Hepatocyte (in vitro differentiated cells): Measurements from ENCODE around the gene NDC1. TPM values are rescaled to one million over a fixed set of nuclear protein-coding genes. Genes with fewer than 3 reads are reported as not detected.

Source experiments
- DNase-seq: peaks from one replicate; pipeline ENCODE4 v3.0.0-alpha.2; 2016; ENCODE audit warnings: low spot score
- H2AFZ ChIP-seq: fragments of 200-600 bp; sonication (generic); 2 replicates; pipeline ENCODE4 v1.6.0; 2016; ENCODE audit warnings: antibody characterized with exemption, mild to moderate bottlenecking
- H3K27ac ChIP-seq: fragments of 200-600 bp; sonication (generic); 2 replicates; pipeline ENCODE4 v1.5.1; 2016; ENCODE audit warnings: mild to moderate bottlenecking
- H3K27me3 ChIP-seq: fragments of 200-600 bp; sonication (generic); 2 replicates; pipeline ENCODE4 v1.6.1; 2016
- H3K36me3 ChIP-seq: fragments of 200-600 bp; sonication (generic); replicated peaks from 2 replicates; pipeline ENCODE4 v1.5.1; 2016; ENCODE audit warnings: low read depth; ENCODE audit not compliant: insufficient read depth
- H3K4me1 ChIP-seq: fragments of 200-600 bp; sonication (generic); 2 replicates; pipeline ENCODE4 v1.5.1; 2016; ENCODE audit warnings: mild to moderate bottlenecking, moderate library complexity; ENCODE audit not compliant: insufficient read depth
- H3K4me2 ChIP-seq: fragments of 200-600 bp; sonication (generic); 2 replicates; pipeline ENCODE4 v1.6.0; 2016
- H3K4me3 ChIP-seq: fragments of 200-600 bp; sonication (generic); 2 replicates; pipeline ENCODE4 v1.5.1; 2016; ENCODE audit warnings: mild to moderate bottlenecking
- H3K79me2 ChIP-seq: fragments of 200-600 bp; sonication (generic); 2 replicates; pipeline ENCODE4 v1.6.0; 2017; ENCODE audit warnings: mild to moderate bottlenecking
- H3K9me2 ChIP-seq: fragments of 200-600 bp; sonication (generic); replicated peaks from 2 replicates; pipeline ENCODE4 v1.6.0; 2017; ENCODE audit warnings: mild to moderate bottlenecking; ENCODE audit not compliant: insufficient read depth
- H3K9me3 ChIP-seq: fragments of 200-600 bp; sonication (generic); 2 replicates; pipeline ENCODE4 v1.5.1; 2016; ENCODE audit warnings: low read depth, mild to moderate bottlenecking
- H4K20me1 ChIP-seq: fragments of 200-600 bp; sonication (generic); 2 replicates; pipeline ENCODE4 v1.6.0; 2016; ENCODE audit warnings: mild to moderate bottlenecking; ENCODE audit not compliant: insufficient read depth, poor library complexity, severe bottlenecking
- CTCF ChIP-seq: fragments of 200-600 bp; sonication (generic); IDR thresholded peaks from 2 replicates; pipeline ENCODE4 v1.5.1; 2016; ENCODE audit warnings: antibody characterized with exemption, mild to moderate bottlenecking; ENCODE audit not compliant: poor library complexity
- EZH2 ChIP-seq: fragments of 200-600 bp; sonication (generic); IDR thresholded peaks from 2 replicates; pipeline ENCODE4 v1.6.1; 2016; ENCODE audit warnings: antibody characterized with exemption, mild to moderate bottlenecking, borderline replicate concordance
- EZH2phosphoT487 ChIP-seq: fragments of 200-600 bp; sonication (generic); IDR thresholded peaks from one replicate; pipeline ENCODE4 v1.6.1; 2018; ENCODE audit warnings: antibody characterized with exemption, mild to moderate bottlenecking, low read depth, moderate library complexity; ENCODE audit not compliant: unreplicated experiment, severe bottlenecking
- WGBS: methylation state at CpG from one replicate; pipeline ENCODE4 v1.1.6; 2016; ENCODE audit warnings: low lambda C conversion rate; ENCODE audit errors: missing lambda C conversion rate; 5-methylcytosine and 5-hydroxymethylcytosine counted together
- polyA plus RNA-seq: library from polyadenylated mRNA; unstranded; fragments of >200 nt; fragmentation: Nextera tagmentation; extraction: Ambion mirVana; gene quantifications from 2 replicates; pipeline ENCODE4 v1.2.1, GENCODE V29; 2016
- total RNA-seq: library from RNA; depleted of rRNA; stranded (reverse); fragments of >200 nt; gene quantifications from 2 replicates; pipeline ENCODE4 v1.2.3, GENCODE V29; 2014

The NDC1 gene
- total and polyA plus RNA-seq, 2 experiments from 2014 or later, result 7.8 to 23.1 TPM

GRCh38 chr1:53799141-53799540 lies 39.0 kb downstream of the NDC1 start:
- no peaks in the 10 kb centered on the region for H3K36me3 ChIP-seq
- H3K4me2 ChIP-seq, result no peak overlapping the region
- H2AFZ ChIP-seq, result no peak overlapping the region
- WGBS, result 83% methylated on average over 1 of the region's 1 CpG
- no peaks in the 10 kb centered on the region for H3K4me1 ChIP-seq
- H3K9me3 ChIP-seq, result no peaks in the 10 kb centered on the region
- H3K27ac ChIP-seq, result no peak overlapping the region
- no peaks in the 10 kb centered on the region for H3K79me2 ChIP-seq
- H4K20me1 ChIP-seq, result no peaks in the 10 kb centered on the region
- no peak overlapping the region for H3K4me3 ChIP-seq
- TF ChIP-seq CTCF, result no peak
- no peak for DNase-seq
- H3K9me2 ChIP-seq, result no peaks in the 10 kb centered on the region
- no peaks in the 10 kb centered on the region for H3K27me3 ChIP-seq

- Histone ChIP-seq H3K27ac (no peak overlapping the region), H3K9me3 (no peaks in the 10 kb centered on the region), H3K9me2 (no peaks in the 10 kb centered on the region), H2AFZ (no peak overlapping the region), H3K79me2 (no peaks in the 10 kb centered on the region), H3K36me3 (no peaks in the 10 kb centered on the region), H3K4me2 (no peak overlapping the region), H3K27me3 (no peaks in the 10 kb centered on the region), H4K20me1 (no peaks in the 10 kb centered on the region), H3K4me1 (no peaks in the 10 kb centered on the region), H3K4me3 (no peak overlapping the region)
- no peak for DNase-seq
- TF ChIP-seq CTCF (no peak), EZH2phosphoT487 (no peak), EZH2 (no peak)
- 81% methylated on average over 4 of the region's 4 CpGs for WGBS
Observed at GRCh38 chr1:53792806-53793205, 45.3 kb downstream of the NDC1 start.

- Histone ChIP-seq H3K27me3 (no peaks in the 10 kb centered on the region), H3K4me3 (no peak overlapping the region), H3K36me3 (no peaks in the 10 kb centered on the region), H3K9me3 (no peaks in the 10 kb centered on the region), H3K79me2 (no peaks in the 10 kb centered on the region), H3K9me2 (no peaks in the 10 kb centered on the region), H4K20me1 (no peaks in the 10 kb centered on the region), H3K4me1 (no peaks in the 10 kb centered on the region), H3K27ac (no peak overlapping the region), H3K4me2 (no peak overlapping the region), H2AFZ (no peak overlapping the region)
- TF ChIP-seq EZH2phosphoT487 (no peak), EZH2 (no peak), CTCF (no peak)
- WGBS, result 95% methylated on average over 3 of the region's 3 CpGs
- DNase-seq, result no peak
Observed at GRCh38 chr1:53787655-53788054, 50.4 kb downstream of the NDC1 start.

- TF ChIP-seq EZH2, result no peak
- no peak for TF ChIP-seq CTCF
- TF ChIP-seq EZH2phosphoT487, result no peak
- Histone ChIP-seq H2AFZ (no peak overlapping the region), H3K4me1 (no peaks in the 10 kb centered on the region), H3K9me2 (no peaks in the 10 kb centered on the region), H3K79me2 (no peaks in the 10 kb centered on the region), H3K4me3 (no peak overlapping the region), H3K36me3 (no peaks in the 10 kb centered on the region), H4K20me1 (no peaks in the 10 kb centered on the region), H3K9me3 (no peaks in the 10 kb centered on the region), H3K27me3 (no peaks in the 10 kb centered on the region), H3K27ac (no peak overlapping the region), H3K4me2 (no peak overlapping the region)
- WGBS, result 93% methylated on average over 1 of the region's 1 CpG
- no peak for DNase-seq
Observed at GRCh38 chr1:53783056-53783455, 55.0 kb downstream of the NDC1 start.
